ENCODE data around the gene IL17RD. TPM values are rescaled to one million over a fixed set of nuclear protein-coding genes. Genes with fewer than 3 reads are reported as not detected.

IL17RD gene
- 0.26 and 0.56 TPM in 2 replicates for total RNA-seq

GRCh38 chr3:57164657-57165573, at the start of gene IL17RD:
Gene IL17RD (minus strand): TSS chr3:57165353. CDS start chr3:57165286, 67 bp downstream.

DNA sequence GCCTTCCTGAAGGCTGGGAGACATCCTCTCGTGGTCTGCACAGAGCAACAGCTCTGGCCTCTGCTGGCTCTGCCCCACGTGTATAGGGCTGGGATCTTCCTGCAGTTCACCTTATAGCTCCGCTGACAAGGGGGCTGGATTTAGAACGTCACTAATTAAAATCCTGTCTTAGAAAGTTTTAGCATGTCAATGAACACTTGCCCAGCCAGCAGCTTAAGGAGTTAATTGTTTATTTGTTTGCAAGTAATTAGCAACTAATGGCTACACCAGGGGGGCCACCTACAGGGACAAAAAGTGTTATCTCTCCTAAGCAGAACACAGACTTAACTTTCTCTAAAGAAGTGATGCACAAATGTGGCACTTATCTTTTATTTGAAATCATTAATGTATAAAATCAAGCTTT, 34.7 kb upstream of the IL17RD start, which contains the start of gene HESX1:
TSS of gene HESX1 (minus strand) at position 84 of the 403 bp plus-strand sequence. CDS start at position 24, 60 bp downstream.

GRCh38 chr3:57060089-57060821, 104.9 kb downstream of the IL17RD start, which contains the start of gene SPATA12:
Gene SPATA12 (plus strand): TSS chr3:57060664. CDS start chr3:57073695, 13,031 bp downstream.

Other genes starting within 250 kb of the IL17RD start
- gene SPATA12, start 104.7 kb downstream of the IL17RD start, total RNA-seq: under 0.01 and 0.06 TPM in 2 replicates
- gene HESX1, start 34.6 kb upstream of the IL17RD start, total RNA-seq: 0.56 and 0.79 TPM in 2 replicates
- 34.8 and 35.9 TPM in 2 replicates for gene APPL1, start 62.4 kb upstream of the IL17RD start, total RNA-seq
- under 0.01 TPM in 1 of 2 replicates, not detected in the other for gene ASB14, start 127.3 kb upstream of the IL17RD start, total RNA-seq